OCI-LY3 (cell line): Measurements from ENCODE around the gene CREG1.
A peak's percentile ranks its signal among the peaks of the same experiment; 100 is the strongest.

ENCODE experiments used
- H2AFZ ChIP-seq: fragments of 200-600, 300-600 bp; shearing (Covaris generic); 2 replicates; pipeline ENCODE4 v1.6.0; 2014; ENCODE audit warnings: antibody characterized with exemption, low read depth, low read length
- H3K27ac ChIP-seq: fragments of 200-600, 300-600 bp; sonication (generic); 2 replicates; pipeline ENCODE4 v1.5.1; 2014; ENCODE audit warnings: mild to moderate bottlenecking, low read length, moderate library complexity, mixed read lengths
- H3K27me3 ChIP-seq: fragments of 200-600, 300-600 bp; sonication (generic); 2 replicates; pipeline ENCODE4 v1.6.1; 2014; ENCODE audit warnings: low read depth, low read length, mixed read lengths
- H3K36me3 ChIP-seq: fragments of 200-600, 300-600 bp; sonication (generic); replicated peaks from 2 replicates; pipeline ENCODE3; 2014; ENCODE audit warnings: low read depth, low read length, mixed read lengths
- H3K4me1 ChIP-seq: fragments of 300-600, 200-600 bp; sonication (generic); 2 replicates; pipeline ENCODE4 v1.6.1; 2014; ENCODE audit warnings: low read length, mixed read lengths
- H3K4me2 ChIP-seq: fragments of 200-600, 300-600 bp; sonication (generic); 2 replicates; pipeline ENCODE4 v1.6.1; 2014; ENCODE audit warnings: low read length, mixed read lengths
- H3K4me3 ChIP-seq: fragments of 300-600, 200-600 bp; sonication (generic); 2 replicates; pipeline ENCODE4 v1.5.1; 2014; ENCODE audit warnings: antibody characterized with exemption, mild to moderate bottlenecking, low read length, moderate library complexity
- H3K79me2 ChIP-seq: fragments of 300-600, 200-600 bp; shearing (Covaris generic); 2 replicates; pipeline ENCODE4 v1.6.1; 2014; ENCODE audit warnings: mild to moderate bottlenecking, low read length, mixed read lengths
- H3K9ac ChIP-seq: fragments of 300-600, 200-600 bp; shearing (Covaris generic); 2 replicates; pipeline ENCODE4 v1.6.0; 2014; ENCODE audit warnings: mild to moderate bottlenecking, low read length, moderate library complexity
- H3K9me3 ChIP-seq: fragments of 200-600, 300-600 bp; shearing (Covaris generic); 2 replicates; pipeline ENCODE4 v1.6.1; 2014; ENCODE audit warnings: low read length, mixed read lengths; ENCODE audit not compliant: insufficient read depth
- H4K20me1 ChIP-seq: fragments of 200-600, 300-600 bp; sonication (generic); 2 replicates; pipeline ENCODE4 v1.6.1; 2016; ENCODE audit warnings: low read length, mixed read lengths; ENCODE audit not compliant: insufficient read depth
- EZH2phosphoT487 ChIP-seq: fragments of 200-600 bp; shearing (Covaris generic); IDR thresholded peaks from 2 replicates; pipeline ENCODE4 v1.6.1; 2018; ENCODE audit warnings: antibody characterized with exemption, mixed run types, low read depth
- TF ChIP-seq, protein P1 (sequence below): fragments of 200-600, 300-600 bp; sonication (generic); IDR thresholded peaks from 2 replicates; pipeline ENCODE4 v1.5.1; 2014; ENCODE audit warnings: antibody characterized with exemption, low read length, low read depth

CREG1 gene

DNA sequence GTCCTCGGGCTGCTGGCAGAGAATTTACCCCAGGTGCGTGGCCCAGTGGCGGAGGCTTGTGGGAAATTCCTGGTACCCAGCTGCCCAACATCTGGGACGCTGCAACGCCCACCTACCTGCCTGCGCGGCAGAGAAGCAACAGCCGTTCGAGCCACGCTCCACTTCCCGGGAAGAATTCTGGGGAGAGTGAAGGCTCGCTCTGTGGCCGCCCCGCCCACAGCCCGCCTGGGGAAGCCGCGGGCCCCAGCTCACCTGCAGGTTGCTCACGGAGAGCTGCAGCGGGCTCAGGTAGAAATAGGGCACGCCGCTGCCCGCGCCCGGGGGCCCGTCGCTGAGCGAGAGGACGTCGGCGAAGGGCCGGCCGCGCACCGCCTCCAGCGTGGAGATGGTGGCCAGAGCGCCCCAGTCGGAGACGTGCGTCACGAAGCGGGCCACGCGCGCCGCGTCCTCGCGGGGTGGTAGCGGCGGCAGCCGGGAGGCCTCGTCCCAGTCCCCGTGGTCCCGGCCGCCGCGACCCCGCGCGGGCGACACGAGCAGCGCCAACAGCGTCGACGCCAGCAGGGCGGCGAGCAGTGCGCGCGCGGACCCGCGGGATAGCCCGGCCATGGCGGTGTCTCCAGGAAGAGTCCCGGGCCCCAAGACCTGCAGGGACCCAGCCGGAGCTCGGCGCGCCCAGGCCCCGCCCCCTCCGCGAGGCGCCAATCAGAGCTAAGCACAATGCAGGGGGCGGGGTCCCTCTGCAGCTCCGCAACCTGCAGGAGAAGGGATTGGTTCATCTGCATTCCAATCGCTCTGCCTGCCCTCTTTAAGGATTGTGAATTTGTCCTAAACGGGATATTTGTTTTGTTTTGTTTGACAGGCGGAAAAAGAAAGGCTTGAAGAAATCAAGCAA, at the start of gene CREG1:
Gene CREG1 (minus strand): TSS at position 627 of the 892 bp plus-strand sequence.
- H2AFZ ChIP-seq, result peak within 1 kb of the TSS; percentile 69
- H3K4me3 ChIP-seq, result peak within 1 kb of the TSS; percentile 78
- H3K9me3 ChIP-seq, result no peaks in the 10 kb centered on the region
- H3K27me3 ChIP-seq, result peaks cover 7% of the 10 kb centered on the region; the same call in 1 of the 2 replicates
- TF ChIP-seq, protein P1, sequence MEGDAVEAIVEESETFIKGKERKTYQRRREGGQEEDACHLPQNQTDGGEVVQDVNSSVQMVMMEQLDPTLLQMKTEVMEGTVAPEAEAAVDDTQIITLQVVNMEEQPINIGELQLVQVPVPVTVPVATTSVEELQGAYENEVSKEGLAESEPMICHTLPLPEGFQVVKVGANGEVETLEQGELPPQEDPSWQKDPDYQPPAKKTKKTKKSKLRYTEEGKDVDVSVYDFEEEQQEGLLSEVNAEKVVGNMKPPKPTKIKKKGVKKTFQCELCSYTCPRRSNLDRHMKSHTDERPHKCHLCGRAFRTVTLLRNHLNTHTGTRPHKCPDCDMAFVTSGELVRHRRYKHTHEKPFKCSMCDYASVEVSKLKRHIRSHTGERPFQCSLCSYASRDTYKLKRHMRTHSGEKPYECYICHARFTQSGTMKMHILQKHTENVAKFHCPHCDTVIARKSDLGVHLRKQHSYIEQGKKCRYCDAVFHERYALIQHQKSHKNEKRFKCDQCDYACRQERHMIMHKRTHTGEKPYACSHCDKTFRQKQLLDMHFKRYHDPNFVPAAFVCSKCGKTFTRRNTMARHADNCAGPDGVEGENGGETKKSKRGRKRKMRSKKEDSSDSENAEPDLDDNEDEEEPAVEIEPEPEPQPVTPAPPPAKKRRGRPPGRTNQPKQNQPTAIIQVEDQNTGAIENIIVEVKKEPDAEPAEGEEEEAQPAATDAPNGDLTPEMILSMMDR, result no peak
- no peak for TF ChIP-seq EZH2phosphoT487
- no peak within 1 kb of the TSS for H3K27ac ChIP-seq
- H3K36me3 ChIP-seq, result no peaks in the 10 kb centered on the region
- no peaks in the 10 kb centered on the region for H4K20me1 ChIP-seq
- H3K9ac ChIP-seq, result peak within 1 kb of the TSS; percentile 56
- peaks cover 26% of the 10 kb centered on the region for H3K4me1 ChIP-seq
- H3K79me2 ChIP-seq, result no peaks in the 10 kb centered on the region
- H3K4me2 ChIP-seq, result peak within 1 kb of the TSS; percentile 94

DNA sequence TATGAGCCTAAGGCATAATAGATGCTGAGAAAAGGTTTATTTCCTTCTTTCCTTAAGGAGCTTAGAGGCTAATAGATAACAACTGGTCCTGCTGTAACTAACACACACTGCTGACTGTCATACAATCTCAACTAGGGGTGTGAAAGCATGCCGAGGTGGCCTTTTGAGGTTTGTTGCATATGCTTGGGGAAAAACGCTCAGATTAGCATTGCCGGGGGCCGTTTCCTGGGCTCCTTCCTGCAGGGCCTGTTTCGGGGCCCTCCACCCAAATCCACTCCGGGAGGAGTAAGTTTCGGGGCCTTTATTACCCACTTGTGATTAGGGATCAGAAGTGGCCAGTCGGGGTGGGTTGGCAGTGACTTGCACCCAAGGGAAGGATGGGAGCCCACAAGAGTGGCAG, 49.3 kb upstream of the CREG1 start:
- Histone ChIP-seq H3K4me2 (no peak overlapping the region), H3K9ac (no peak overlapping the region)

GRCh38 chr1:167601442-167602383, 48.2 kb upstream of the CREG1 start:
- no peak overlapping the region for H2AFZ ChIP-seq
- H3K4me1 ChIP-seq, result peaks cover 8% of the 10 kb centered on the region
- TF ChIP-seq, protein P1, result no peak
- TF ChIP-seq EZH2phosphoT487, result no peak
- H3K4me2 ChIP-seq, result no peak overlapping the region
- no peaks in the 10 kb centered on the region for H3K9me3 ChIP-seq
- H3K79me2 ChIP-seq, result no peaks in the 10 kb centered on the region
- H4K20me1 ChIP-seq, result no peaks in the 10 kb centered on the region
- no peak overlapping the region for H3K27ac ChIP-seq
- H3K36me3 ChIP-seq, result no peaks in the 10 kb centered on the region
- H3K4me3 ChIP-seq, result no peak overlapping the region
- H3K27me3 ChIP-seq, result no peaks in the 10 kb centered on the region
- H3K9ac ChIP-seq, result no peak overlapping the region

More for the DNA sequence above, 49.3 kb upstream of the CREG1 start:
- no peak overlapping the region for H2AFZ ChIP-seq
- H3K27ac ChIP-seq, result no peak overlapping the region
- H3K4me1 ChIP-seq, result peaks cover 8% of the 10 kb centered on the region
- H3K4me3 ChIP-seq, result no peak overlapping the region
- no peaks in the 10 kb centered on the region for H4K20me1 ChIP-seq
- H3K27me3 ChIP-seq, result no peaks in the 10 kb centered on the region
- H3K9me3 ChIP-seq, result no peaks in the 10 kb centered on the region
- no peaks in the 10 kb centered on the region for H3K36me3 ChIP-seq
- TF ChIP-seq EZH2phosphoT487, result no peak
- TF ChIP-seq, protein P1, result no peak
- no peaks in the 10 kb centered on the region for H3K79me2 ChIP-seq
